Measurements from ENCODE around the gene OLIG2. TPM values are rescaled to one million over a fixed set of nuclear protein-coding genes. Genes with fewer than 3 reads are reported as not detected.

Gene OLIG2
- total and polyA plus RNA-seq, 2 donors (not counting 3 experiments of a cell fraction or from before 2014, with no cell fraction given) = not detected

DNA sequence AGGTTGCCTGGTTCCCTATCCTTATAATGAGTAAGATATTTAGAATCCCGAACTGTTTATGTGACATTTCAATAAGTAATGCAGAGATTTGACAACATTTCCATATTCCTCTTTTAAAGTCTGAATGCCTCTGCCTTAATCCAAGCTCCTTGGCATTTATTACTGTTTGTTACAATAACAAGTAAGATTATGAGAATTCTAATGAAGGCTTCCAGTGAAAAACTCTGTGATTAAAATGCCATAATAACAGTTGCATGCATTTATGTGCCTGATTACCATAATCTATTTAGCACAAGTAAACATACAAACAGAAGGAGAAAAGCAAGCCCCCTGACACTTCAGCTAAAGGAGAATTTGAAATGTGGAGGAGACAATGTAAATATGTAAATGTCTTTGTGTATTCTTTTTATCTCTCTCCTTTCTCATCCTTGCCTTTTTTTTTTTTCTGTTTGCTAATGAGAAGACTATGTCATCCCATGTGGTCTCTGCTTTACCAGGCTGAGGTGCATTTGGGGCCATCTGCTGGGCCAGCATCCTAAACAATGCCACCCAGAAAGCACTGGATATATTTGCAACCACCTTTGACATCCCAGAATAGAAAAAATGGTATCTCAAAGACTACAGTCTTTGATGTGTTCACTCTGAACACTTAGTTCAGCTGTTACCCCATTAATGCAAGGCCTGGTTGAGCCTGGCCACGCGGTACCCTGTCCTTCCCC is 17.2 kb upstream of the OLIG2 start:
- H3K4me2 ChIP-seq (ENCODE audit: insufficient read depth, low read length) = no peak overlapping the region
- intact Hi-C loops (cut with micrococcal nuclease) = no loop called here
- DNase-seq (ENCODE audit: low read depth, low spot score) = no peak
- ChIA-PET CTCF (interaction anchor here (0.8 to 1.5 kb wide), 2 partner anchors 68 to 119 kb away, joined by 3 to 4 read pairs; no protein-coding TSS in a partner anchor), POLR2A (no interaction called here)
- H3K79me2 ChIP-seq (ENCODE audit: control insufficient read depth, insufficient read depth, low read length) = no peaks in the 10 kb centered on the region
- no peak for FAIRE-seq
- no peaks in the 10 kb centered on the region for H3K36me3 ChIP-seq (ENCODE audit: control insufficient read depth in 2 of 2, extremely low read depth in 1 of 2, insufficient read depth in 2 of 2, low read length in 2 of 2)
- H3K9me3 ChIP-seq (replicated peaks; ENCODE audit: control insufficient read depth, insufficient read depth, low read length) = no peaks in the 10 kb centered on the region
- no peaks in the 10 kb centered on the region for H3K9me1 ChIP-seq (replicated peaks; ENCODE audit: control insufficient read depth, extremely low read depth, insufficient read depth, low read length)
- H3K27me3 ChIP-seq (ENCODE audit: control insufficient read depth in 2 of 2, insufficient read depth in 2 of 2, low read length in 2 of 2) = peaks cover 19 to 20% of the 10 kb centered on the region in 2 experiments
- no peaks in the 10 kb centered on the region for H4K20me1 ChIP-seq (replicated peaks; ENCODE audit: control insufficient read depth, extremely low read depth, insufficient read depth, low read length)
- no peak overlapping the region for H2AFZ ChIP-seq (ENCODE audit: low read depth, low read length)
- H3K27ac ChIP-seq (ENCODE audit: insufficient read depth, low read depth, low read length) = no peak overlapping the region
- TF ChIP-seq FOS (IDR thresholded peaks at IDR 0.05; ENCODE audit: borderline replicate concordance, insufficient read depth, low read length) (no peak), MYC (IDR thresholded peaks at IDR 0.05; ENCODE audit: low read depth, low read length) (no peak), POLR2A (IDR thresholded peaks at IDR 0.05; ENCODE audit: low read depth, low read length) (no peak), JUN (IDR thresholded peaks at IDR 0.05; ENCODE audit: borderline replicate concordance, insufficient read depth, insufficient read length, low read depth) (no peak), EZH2 (IDR thresholded peaks at IDR 0.05; ENCODE audit: borderline replicate concordance, low read depth, low read length, severe bottlenecking) (no peak), POLR2AphosphoS5 (IDR thresholded peaks at IDR 0.05; ENCODE audit: insufficient read depth, low read depth, low read length) (no peak), GATA2 (IDR thresholded peaks at IDR 0.05; ENCODE audit: insufficient read depth, insufficient read length, low read depth, low read length) (no peak)
- TF ChIP-seq, protein P1, sequence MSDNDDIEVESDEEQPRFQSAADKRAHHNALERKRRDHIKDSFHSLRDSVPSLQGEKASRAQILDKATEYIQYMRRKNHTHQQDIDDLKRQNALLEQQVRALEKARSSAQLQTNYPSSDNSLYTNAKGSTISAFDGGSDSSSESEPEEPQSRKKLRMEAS (IDR thresholded peaks at IDR 0.05; ENCODE audit: insufficient read depth, insufficient read length) = no peak
- TF ChIP-seq, protein P2, sequence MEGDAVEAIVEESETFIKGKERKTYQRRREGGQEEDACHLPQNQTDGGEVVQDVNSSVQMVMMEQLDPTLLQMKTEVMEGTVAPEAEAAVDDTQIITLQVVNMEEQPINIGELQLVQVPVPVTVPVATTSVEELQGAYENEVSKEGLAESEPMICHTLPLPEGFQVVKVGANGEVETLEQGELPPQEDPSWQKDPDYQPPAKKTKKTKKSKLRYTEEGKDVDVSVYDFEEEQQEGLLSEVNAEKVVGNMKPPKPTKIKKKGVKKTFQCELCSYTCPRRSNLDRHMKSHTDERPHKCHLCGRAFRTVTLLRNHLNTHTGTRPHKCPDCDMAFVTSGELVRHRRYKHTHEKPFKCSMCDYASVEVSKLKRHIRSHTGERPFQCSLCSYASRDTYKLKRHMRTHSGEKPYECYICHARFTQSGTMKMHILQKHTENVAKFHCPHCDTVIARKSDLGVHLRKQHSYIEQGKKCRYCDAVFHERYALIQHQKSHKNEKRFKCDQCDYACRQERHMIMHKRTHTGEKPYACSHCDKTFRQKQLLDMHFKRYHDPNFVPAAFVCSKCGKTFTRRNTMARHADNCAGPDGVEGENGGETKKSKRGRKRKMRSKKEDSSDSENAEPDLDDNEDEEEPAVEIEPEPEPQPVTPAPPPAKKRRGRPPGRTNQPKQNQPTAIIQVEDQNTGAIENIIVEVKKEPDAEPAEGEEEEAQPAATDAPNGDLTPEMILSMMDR (IDR thresholded peaks at IDR 0.05; ENCODE audit: extremely low read depth in 1 of 2, insufficient read depth in 1 of 2, low read depth in 1 of 2, low read length in 2 of 2) = no peak
- no TSS peak for BruUV-seq (replicated peaks)
- H3K9ac ChIP-seq (replicated peaks; ENCODE audit: extremely low read depth, insufficient read depth, low read length) = no peak overlapping the region
- H3K4me3 ChIP-seq (replicated peaks in 1 of 3; ENCODE audit: insufficient read depth in 1 of 3, low read depth in 1 of 3, low read length in 3 of 3) = no peak overlapping the region
- dilution Hi-C loops (cut with MboI; ENCODE audit: extremely low pct_ligation_motif_present, low sequenced_read_pairs) = no loop called here
- no peaks in the 10 kb centered on the region for H3K4me1 ChIP-seq (ENCODE audit: control insufficient read depth, extremely low read depth, insufficient read depth, low read length)

Measured in endothelial cell of umbilical vein (primary cell).